H1 (cell line): Measurements from ENCODE around the gene FOSL2. TPM values are rescaled to one million over a fixed set of nuclear protein-coding genes. Genes with fewer than 3 reads are reported as not detected.

Experiments
- ATF2 ChIP-seq: IDR thresholded peaks from 2 replicates; pipeline ENCODE4 v1.6.1; 2012; ENCODE audit warnings: low read length, inconsistent platforms
- CHD1 ChIP-seq: IDR thresholded peaks from 2 replicates; pipeline ENCODE4 v1.6.1; 2012; ENCODE audit warnings: low read depth, low read length, improper control_type of control experiment
- CHD7 ChIP-seq: fragments of 300-600 bp; sonication (generic); IDR thresholded peaks from 2 replicates; pipeline ENCODE4 v1.7.1; 2012; ENCODE audit warnings: low read length, moderate library complexity, mild to moderate bottlenecking, inconsistent platforms; ENCODE audit not compliant: insufficient replicate concordance
- JUND ChIP-seq: IDR thresholded peaks from 2 replicates; pipeline ENCODE4 v1.6.1; 2011; ENCODE audit warnings: mild to moderate bottlenecking, improper control_type of control experiment, low read length
- SIRT6 ChIP-seq: IDR thresholded peaks from one replicate; pipeline ENCODE4 v1.7.1; 2012; ENCODE audit warnings: low read length, inconsistent platforms
- polyA plus RNA-seq, 7 experiments: library from polyadenylated mRNA; depleted of rRNA in 3 of 7; stranded (reverse) in 5 of 7; unstranded in 2 of 7; fragments of >200 nt in 5 of 7; fragments of 200-250 nt in 2 of 7; gene quantifications; 1 replicate in 5 of 7; 2 replicates in 1 of 7; 4 replicates in 1 of 7; pipeline versions ENCODE4 v1.2.1 to v1.2.3, GENCODE V29; 2011 to 2013; ENCODE audit warnings: missing spikeins in 2 of 7, mixed read lengths in 2 of 7
- total RNA-seq: library from RNA; stranded (reverse); fragmentation: NEBNext Ultra II Directional; extraction: Animal tissue kit (Norgen Biotek cat#: 25700); gene quantifications from 2 replicates; pipeline ENCODE4 v1.2.1, GENCODE V29; 2021

Gene FOSL2
- total and polyA plus RNA-seq, 2 of the 8 experiments (the other 6 are each of a cell fraction or from before 2014, with no cell fraction given): 1.5 to 4.5 TPM

DNA sequence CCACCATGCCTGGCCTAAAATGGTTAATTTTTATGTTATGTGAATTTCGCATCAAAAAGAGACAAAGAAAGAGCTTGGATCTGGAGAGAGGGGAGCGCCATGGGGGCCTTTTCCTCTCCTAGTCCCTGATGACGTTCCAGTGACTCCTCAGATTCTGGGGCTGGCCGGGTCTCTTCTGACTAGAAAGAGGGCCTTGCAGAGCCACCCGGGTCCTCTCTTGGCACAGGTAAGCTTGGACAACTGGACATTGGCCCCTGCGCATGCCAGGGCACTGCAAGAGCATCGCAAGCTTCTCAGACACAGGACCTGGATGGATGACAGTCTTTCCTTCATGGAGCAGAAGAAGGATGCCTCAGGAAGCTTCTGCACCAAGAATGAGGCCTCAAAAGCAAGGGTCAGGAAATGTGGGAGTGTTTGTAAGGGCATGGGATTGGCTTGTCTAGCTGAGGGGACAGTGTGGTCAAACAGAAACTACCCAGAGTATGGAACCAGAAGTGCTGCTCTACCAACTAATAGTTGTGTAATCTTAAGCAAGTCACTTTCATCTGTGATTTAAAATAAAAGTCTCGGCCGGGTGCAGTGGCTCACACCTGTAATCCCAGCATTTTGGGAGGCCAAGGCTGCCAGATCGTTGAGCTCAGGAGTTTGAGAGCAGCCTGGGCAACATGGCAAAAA lies 35.2 kb downstream of the FOSL2 start (continued):
- TF ChIP-seq ATF2 (no peak), CHD7 (no peak), SIRT6 (no peak), CHD1 (no peak), JUND (no peak)
